Measurements from ENCODE around the gene NOVA2.

DNA sequence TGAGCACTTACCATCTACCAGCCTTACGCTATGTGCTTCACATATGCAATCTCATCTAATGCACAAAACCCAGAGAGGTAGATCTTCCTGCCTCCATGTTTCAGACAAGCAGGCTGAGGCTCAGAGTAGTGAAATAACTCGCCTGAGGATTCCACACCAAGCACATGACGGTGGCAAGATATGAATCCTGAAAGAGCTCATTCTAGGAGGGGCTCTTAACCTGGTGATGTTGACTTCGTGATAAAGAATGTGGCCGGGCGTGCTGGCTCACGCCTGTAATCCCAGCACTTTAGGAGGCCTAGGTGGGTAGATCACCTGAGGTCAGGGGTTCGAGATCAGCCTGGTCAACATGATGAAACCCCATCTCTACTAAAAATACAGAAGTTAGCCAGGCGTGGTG lies 5.0 kb downstream of the NOVA2 start:
- TF ChIP-seq, protein P1, sequence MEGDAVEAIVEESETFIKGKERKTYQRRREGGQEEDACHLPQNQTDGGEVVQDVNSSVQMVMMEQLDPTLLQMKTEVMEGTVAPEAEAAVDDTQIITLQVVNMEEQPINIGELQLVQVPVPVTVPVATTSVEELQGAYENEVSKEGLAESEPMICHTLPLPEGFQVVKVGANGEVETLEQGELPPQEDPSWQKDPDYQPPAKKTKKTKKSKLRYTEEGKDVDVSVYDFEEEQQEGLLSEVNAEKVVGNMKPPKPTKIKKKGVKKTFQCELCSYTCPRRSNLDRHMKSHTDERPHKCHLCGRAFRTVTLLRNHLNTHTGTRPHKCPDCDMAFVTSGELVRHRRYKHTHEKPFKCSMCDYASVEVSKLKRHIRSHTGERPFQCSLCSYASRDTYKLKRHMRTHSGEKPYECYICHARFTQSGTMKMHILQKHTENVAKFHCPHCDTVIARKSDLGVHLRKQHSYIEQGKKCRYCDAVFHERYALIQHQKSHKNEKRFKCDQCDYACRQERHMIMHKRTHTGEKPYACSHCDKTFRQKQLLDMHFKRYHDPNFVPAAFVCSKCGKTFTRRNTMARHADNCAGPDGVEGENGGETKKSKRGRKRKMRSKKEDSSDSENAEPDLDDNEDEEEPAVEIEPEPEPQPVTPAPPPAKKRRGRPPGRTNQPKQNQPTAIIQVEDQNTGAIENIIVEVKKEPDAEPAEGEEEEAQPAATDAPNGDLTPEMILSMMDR (IDR thresholded peaks at IDR 0.05; ENCODE audit: insufficient read depth, low read depth, low read length) = no peak
- TF ChIP-seq EZH2 (IDR thresholded peaks at IDR 0.05; ENCODE audit: insufficient read depth, low read length) = no peak

Measured in astrocyte (in vitro differentiated cells and primary cell).